WTC11 (cell line): ENCODE results near the gene SLC5A10.

Experiments
- AFF4 ChIP-seq: sonication (generic); formaldehyde crosslinking; IDR thresholded peaks from 2 replicates; pipeline ENCODE4 v1.8.1; 2023; ENCODE audit warnings: mild to moderate bottlenecking, missing genetic modification reagents, borderline replicate concordance
- ATF3 ChIP-seq: sonication (generic); formaldehyde crosslinking; conservative IDR thresholded peaks from 2 replicates; pipeline ENCODE4 v1.8.1; 2022; ENCODE audit warnings: mild to moderate bottlenecking, missing genetic modification reagents
- CTCF ChIP-seq: fragments of 200-600 bp; IDR thresholded peaks from 2 replicates; pipeline ENCODE4 v1.8.0; 2022; ENCODE audit warnings: antibody characterized with exemption
- ESRRA ChIP-seq: sonication (generic); formaldehyde crosslinking; IDR thresholded peaks from 2 replicates; pipeline ENCODE4 v1.8.1; 2022; ENCODE audit warnings: mild to moderate bottlenecking, missing genetic modification reagents, borderline replicate concordance
- ETV6 ChIP-seq: sonication (generic); formaldehyde crosslinking; IDR thresholded peaks from 2 replicates; pipeline ENCODE4 v1.8.1; 2022; ENCODE audit warnings: mild to moderate bottlenecking, missing genetic modification reagents
- JUN ChIP-seq: sonication (generic); formaldehyde crosslinking; IDR thresholded peaks from 2 replicates; pipeline ENCODE4 v1.8.0; 2023; ENCODE audit warnings: mild to moderate bottlenecking, missing genetic modification reagents
- MAX ChIP-seq: sonication (generic); formaldehyde crosslinking; IDR thresholded peaks from 2 replicates; pipeline ENCODE4 v1.8.0; 2022; ENCODE audit warnings: mild to moderate bottlenecking, missing genetic modification reagents
- NR1H2 ChIP-seq: sonication (generic); formaldehyde crosslinking; IDR thresholded peaks from 2 replicates; pipeline ENCODE4 v1.9.0; 2021; ENCODE audit warnings: mild to moderate bottlenecking, moderate library complexity, missing genetic modification reagents
- PRDM15 ChIP-seq: sonication (generic); formaldehyde crosslinking; IDR thresholded peaks from 2 replicates; pipeline ENCODE4 v1.8.0; 2022; ENCODE audit warnings: missing genetic modification reagents
- SMAD3 ChIP-seq: sonication (generic); formaldehyde crosslinking; IDR thresholded peaks from 2 replicates; pipeline ENCODE4 v1.8.0; 2022; ENCODE audit warnings: missing genetic modification reagents, mild to moderate bottlenecking, borderline replicate concordance

GRCh38 chr17:19010729-19011505 lies 59.0 kb downstream of the SLC5A10 start:
- no peak for TF ChIP-seq CTCF
- no peak for TF ChIP-seq ATF3
- TF ChIP-seq PRDM15 (CRISPR knock-in tag) = no peak
- TF ChIP-seq AFF4 = no peak
- TF ChIP-seq SMAD3 (CRISPR knock-in tag) = no peak
- no peak for TF ChIP-seq JUN (CRISPR knock-in tag)
- TF ChIP-seq ETV6 (CRISPR knock-in tag) = no peak
- TF ChIP-seq MAX = no peak
- TF ChIP-seq NR1H2 (CRISPR knock-in tag) = no peak
- TF ChIP-seq ESRRA (CRISPR knock-in tag) = no peak
